Spleen (tissue), 11 donors: Measurements from ENCODE around the gene SREK1. TPM values are rescaled to one million over a fixed set of nuclear protein-coding genes. Genes with fewer than 3 reads are reported as not detected.

Source experiments
- DNase-seq: peaks from one replicate; pipeline ENCODE4 v3.0.0-alpha.2; 2020
- H3K27ac ChIP-seq, 8 donors: fragments of 200-600 bp; sonication (generic) in 7 of 8; 1 replicate in 4 of 8; 2 replicates in 4 of 8; pipeline versions ENCODE4 v1.5.0 to v1.8.0; 2016 to 2021; ENCODE audit warnings: inconsistent platforms in 4 of 8, mild to moderate bottlenecking in 4 of 8, moderate library complexity in 1 of 8
- H3K27me3 ChIP-seq, 7 donors: fragments of 200-600 bp; sonication (generic) in 6 of 7; replicated peaks in 1 of 7; 1 replicate in 4 of 7; 2 replicates in 3 of 7; pipeline versions ENCODE4 v1.5.0 to v1.8.0; 2016 to 2021; ENCODE audit warnings: inconsistent platforms in 3 of 7, mild to moderate bottlenecking in 1 of 7
- H3K36me3 ChIP-seq, 6 donors: fragments of 200-600 bp; sonication (generic) in 5 of 6; 1 replicate in 4 of 6; 2 replicates in 2 of 6; pipeline versions ENCODE4 v1.5.0 to v1.8.0; 2016 to 2021; ENCODE audit warnings: inconsistent platforms in 2 of 6
- H3K4me1 ChIP-seq, 6 donors: fragments of 200-600 bp; sonication (generic) in 5 of 6; 1 replicate in 3 of 6; 2 replicates in 3 of 6; pipeline versions ENCODE4 v1.5.0 to v1.8.0; 2016 to 2021; ENCODE audit warnings: inconsistent platforms in 3 of 6
- H3K4me3 ChIP-seq, 8 donors: fragments of 200-600 bp; sonication (generic) in 7 of 8; 1 replicate in 4 of 8; 2 replicates in 4 of 8; pipeline versions ENCODE4 v1.5.0 to v1.8.0; 2016 to 2021; ENCODE audit warnings: inconsistent platforms in 4 of 8, mild to moderate bottlenecking in 4 of 8, moderate library complexity in 2 of 8
- H3K9me3 ChIP-seq, 8 donors: fragments of 200-600 bp; sonication (generic) in 7 of 8; 1 replicate in 4 of 8; 2 replicates in 4 of 8; pipeline versions ENCODE4 v1.5.0 to v1.8.0; 2016 to 2021; ENCODE audit warnings: inconsistent platforms in 4 of 8
- CTCF ChIP-seq, 11 experiments: fragments of 200-600 bp in 7 of 11; fragments of 450-650 bp in 4 of 11; sonication (generic) in 4 of 11; IDR thresholded peaks in 8 of 11; conservative IDR thresholded peaks in 3 of 11; 1 replicate in 7 of 11; 2 replicates in 4 of 11; pipeline versions ENCODE4 v1.4.0 to v1.8.0; 2016 to 2021; ENCODE audit warnings: antibody characterized with exemption in 11 of 11, inconsistent platforms in 4 of 11, mild to moderate bottlenecking in 1 of 11
- POLR2A ChIP-seq, 3 donors: fragments of 450-650 bp; IDR thresholded peaks; one replicate each; pipeline ENCODE4 v1.5.1; 2017; ENCODE audit warnings: antibody characterized with exemption in 3 of 3, mild to moderate bottlenecking in 1 of 3
- POLR2AphosphoS5 ChIP-seq, 3 donors: sonication (generic); formaldehyde crosslinking; IDR thresholded peaks; one replicate each; pipeline ENCODE4 v1.5.1; 2017; ENCODE audit warnings: antibody characterized with exemption in 3 of 3
- WGBS, 5 donors: extraction: QIAGEN DNeasy Blood & Tissue Kit in 3 of 5; methylation state at CpG; one replicate each; pipeline versions ENCODE4 v1.1.5 to v1.1.7; 2013 to 2018; 5-methylcytosine and 5-hydroxymethylcytosine counted together
- intact Hi-C: fragments of 100-400 bp; cut with DNase I; formaldehyde crosslinking; loops from one replicate; pipeline ENCODE4 v1.15.0; 2023; ENCODE audit warnings: low total_unique reads
- polyA plus RNA-seq, 3 donors: library from polyadenylated mRNA; stranded (reverse); fragments of 200-250 nt; gene quantifications; one replicate each; pipeline ENCODE4 v1.2.1, GENCODE V29; 2013
- total RNA-seq, 7 donors: library from RNA; depleted of rRNA in 3 of 7; stranded (reverse); fragments of >200 nt in 3 of 7; fragmentation: NEBNext Ultra II Directional in 4 of 7; extraction: Animal tissue kit (Norgen Biotek cat#: 25700) in 4 of 7; gene quantifications; one replicate each; pipeline versions ENCODE4 v1.1.0 to v1.2.1, GENCODE V29; 2016 to 2021
- donor health status: healthy with polysubstance abuse.
- donor health status: DM: no; HTN: no; CAD: no; lungs with moderate emphysema.
- donor health status: DM: no; HTN: no; CAD: no.
- donor health status: Bipolar disorder and iron deficiency.
- donor health status: healthy.
- donor health status: DM: no; HTN: no; CAD: no.
- donor health status: DM: yes; HTN: yes; CAD: no.

Gene SREK1
- total and polyA plus RNA-seq, 10 donors = 19.2 to 170 (median 86.2) TPM

- Histone ChIP-seq H3K36me3 (peaks cover 0 to 83% (median 63%) of the 10 kb centered on the region in 6 donors), H3K27me3 (no peaks in the 10 kb centered on the region), H3K9me3 (no peaks in the 10 kb centered on the region), H3K4me1 (no peaks in the 10 kb centered on the region), H3K27ac (no peak overlapping the region), H3K4me3 (no peak overlapping the region)
- 97 to 98% (median 98%) methylated on average over 5 of the region's 5 CpGs for WGBS, 5 donors
- TF ChIP-seq POLR2A (IDR thresholded peaks at IDR 0.05) = no peak
- no peak for TF ChIP-seq POLR2AphosphoS5 (IDR thresholded peaks at IDR 0.05)
- no peak for DNase-seq
- intact Hi-C loops = no loop called here
These were observed 17.3 kb downstream of the SREK1 start for GRCh38 chr5:66161356-66161755.

- peaks cover 0 to 100% (median 71%) of the 10 kb centered on the region in 6 donors for H3K36me3 ChIP-seq
- DNase-seq = no peak
These were observed 20.1 kb downstream of the SREK1 start for GRCh38 chr5:66164044-66164790.

GRCh38 chr5:66168226-66168625, 24.1 kb downstream of the SREK1 start:
- Histone ChIP-seq H3K4me3 (no peak overlapping the region), H3K27me3 (no peaks in the 10 kb centered on the region), H3K36me3 (peaks cover 0 to 99% (median 42%) of the 10 kb centered on the region in 6 donors), H3K9me3 (no peaks in the 10 kb centered on the region), H3K4me1 (peaks cover 0 to 27% (median 6%) of the 10 kb centered on the region in 6 donors), H3K27ac (no peak overlapping the region)
- intact Hi-C loops = no loop called here
- DNase-seq = no peak
- no peak for TF ChIP-seq POLR2AphosphoS5 (IDR thresholded peaks at IDR 0.05)
- TF ChIP-seq CTCF (IDR thresholded peaks at IDR 0.05 in 8 of 11, conservative IDR thresholded peaks at IDR 0.05 in 3 of 11) = no peak
- TF ChIP-seq POLR2A (IDR thresholded peaks at IDR 0.05) = no peak
- 93 to 97% (median 94%) methylated on average over 4 of the region's 4 CpGs for WGBS, 5 donors

More at GRCh38 chr5:66164044-66164790, 20.1 kb downstream of the SREK1 start:
- peaks cover 0 to 3% (median 0%) of the 10 kb centered on the region in 6 donors for H3K4me1 ChIP-seq
- no peaks in the 10 kb centered on the region for H3K9me3 ChIP-seq
- H3K27me3 ChIP-seq = no peaks in the 10 kb centered on the region
- intact Hi-C loops = no loop called here
- H3K4me3 ChIP-seq = no peak overlapping the region
- H3K27ac ChIP-seq = no peak overlapping the region
- TF ChIP-seq CTCF (IDR thresholded peaks at IDR 0.05 in 8 of 11, conservative IDR thresholded peaks at IDR 0.05 in 3 of 11) (no peak), POLR2A (IDR thresholded peaks at IDR 0.05) (no peak), POLR2AphosphoS5 (IDR thresholded peaks at IDR 0.05) (no peak)
- WGBS, 5 donors = 74 to 88% (median 85%) methylated on average over 8 of the region's 8 CpGs

GRCh38 chr5:66169534-66169933, 25.4 kb downstream of the SREK1 start:
- intact Hi-C loops = no loop called here
- no peak for DNase-seq
- Histone ChIP-seq H3K27ac (no peak overlapping the region), H3K4me3 (no peak overlapping the region), H3K36me3 (peaks cover 0 to 99% (median 31%) of the 10 kb centered on the region in 6 donors), H3K27me3 (no peaks in the 10 kb centered on the region), H3K4me1 (peaks cover 0 to 27% (median 6%) of the 10 kb centered on the region in 6 donors), H3K9me3 (no peaks in the 10 kb centered on the region)
- WGBS, 5 donors = 63 to 76% (median 68%) methylated on average over 4 of the region's 4 CpGs
- TF ChIP-seq POLR2A (IDR thresholded peaks at IDR 0.05) (no peak), POLR2AphosphoS5 (IDR thresholded peaks at IDR 0.05) (no peak), CTCF (IDR thresholded peaks at IDR 0.05 in 8 of 11, conservative IDR thresholded peaks at IDR 0.05 in 3 of 11) (no peak)
